Adrenal gland (tissue), 12 donors: ENCODE results near the gene DLG2. TPM values are rescaled to one million over a fixed set of nuclear protein-coding genes. Genes with fewer than 3 reads are reported as not detected.
A peak's percentile ranks its signal among the peaks of the same experiment; 100 is the strongest.

Experiments used
- DNase-seq, 7 donors: peaks; one replicate each; pipeline ENCODE4 v3.0.0-alpha.2; 2019 to 2020
- H3K27ac ChIP-seq, 5 donors: fragments of 200-600 bp; sonication (generic) in 4 of 5; 1 replicate in 3 of 5; 2 replicates in 2 of 5; pipeline versions ENCODE4 v1.5.1 to v1.8.0; 2016 to 2020; ENCODE audit warnings: mild to moderate bottlenecking in 1 of 5
- H3K27me3 ChIP-seq: fragments of 200-600 bp; 2 replicates; pipeline ENCODE4 v1.8.0; 2021
- H3K36me3 ChIP-seq, 2 donors: fragments of 200-600 bp; replicated peaks in 1 of 2; 1 replicate in 1 of 2; 2 replicates in 1 of 2; pipeline versions ENCODE4 v1.5.1 to v1.8.0; 2018 to 2022
- H3K4me1 ChIP-seq, 2 donors: fragments of 200-600 bp; replicated peaks in 1 of 2; 1 replicate in 1 of 2; 2 replicates in 1 of 2; pipeline versions ENCODE4 v1.5.1 to v1.8.0; 2018 to 2021
- H3K4me3 ChIP-seq, 4 donors: fragments of 200-600 bp; sonication (generic) in 3 of 4; one replicate each; pipeline ENCODE4 v1.5.1; 2016 to 2018
- H3K9me3 ChIP-seq, 3 donors: fragments of 200-600 bp; sonication (generic) in 1 of 3; replicated peaks in 1 of 3; 1 replicate in 2 of 3; 2 replicates in 1 of 3; pipeline versions ENCODE4 v1.5.1 to v1.8.0; 2016 to 2021
- POLR2A ChIP-seq, 2 donors: fragments of 450-650 bp; IDR thresholded peaks; one replicate each; pipeline ENCODE4 v1.6.1; 2017; ENCODE audit warnings: antibody characterized with exemption in 2 of 2, mild to moderate bottlenecking in 2 of 2, moderate library complexity in 1 of 2
- WGBS, 4 donors: extraction: QIAGEN DNeasy Blood & Tissue Kit in 2 of 4; methylation state at CpG; one replicate each; pipeline versions ENCODE4 v1.1.5 to v1.1.7; 2013 to 2017; 5-methylcytosine and 5-hydroxymethylcytosine counted together
- intact Hi-C, 2 donors: fragments of 100-400 bp; cut with DNase I; formaldehyde crosslinking; loops; one replicate each; pipeline versions ENCODE4 v1.14.1 to v1.15.0; 2022 to 2023
- polyA plus RNA-seq, 3 donors: library from polyadenylated mRNA; stranded (reverse); fragments of 200-250 nt in 2 of 3; fragments of 350-450 nt in 1 of 3; fragmentation: Illumina TruSeq in 1 of 3; extraction: RNeasy Lipid Tissue Mini Kit (QIAGEN cat#74804) in 1 of 3; gene quantifications; one replicate each; pipeline ENCODE4 v1.2.3, GENCODE V29; 2013 to 2014
- total RNA-seq, 9 donors: library from RNA; depleted of rRNA in 4 of 9; stranded (reverse); fragments of >200 nt in 4 of 9; fragments of 120-200 nt in 1 of 9; fragmentation: NEBNext Ultra II Directional in 1 of 9; extraction: Animal tissue kit (Norgen Biotek cat#: 25700) in 1 of 9; gene quantifications; one replicate each; pipeline versions ENCODE4 v1.1.0 to v1.2.4, GENCODE V29; 2013 to 2023
- TF ChIP-seq, protein P1 (sequence below), 6 experiments: fragments of 450-650 bp in 4 of 6; fragments of 200-600 bp in 2 of 6; sonication (generic) in 1 of 6; IDR thresholded peaks; 1 replicate in 5 of 6; 2 replicates in 1 of 6; pipeline versions ENCODE4 v1.5.1 to v1.8.0; 2016 to 2021; ENCODE audit warnings: antibody characterized with exemption in 6 of 6, mild to moderate bottlenecking in 2 of 6, moderate library complexity in 1 of 6
- donor health status: healthy with polysubstance abuse.
- donor health status: Bipolar disorder and iron deficiency.
- donor health status: DM: yes; HTN: yes; CAD: no.
- donor health status: DM: no; HTN: no; CAD: no.
- donor health status: DM: no; HTN: no; CAD: no.
- donor health status: DM: yes; HTN: yes; CAD: no.

The DLG2 gene
- total and polyA plus RNA-seq, 12 donors = 8.3 to 101 (median 37.5) TPM

DNA sequence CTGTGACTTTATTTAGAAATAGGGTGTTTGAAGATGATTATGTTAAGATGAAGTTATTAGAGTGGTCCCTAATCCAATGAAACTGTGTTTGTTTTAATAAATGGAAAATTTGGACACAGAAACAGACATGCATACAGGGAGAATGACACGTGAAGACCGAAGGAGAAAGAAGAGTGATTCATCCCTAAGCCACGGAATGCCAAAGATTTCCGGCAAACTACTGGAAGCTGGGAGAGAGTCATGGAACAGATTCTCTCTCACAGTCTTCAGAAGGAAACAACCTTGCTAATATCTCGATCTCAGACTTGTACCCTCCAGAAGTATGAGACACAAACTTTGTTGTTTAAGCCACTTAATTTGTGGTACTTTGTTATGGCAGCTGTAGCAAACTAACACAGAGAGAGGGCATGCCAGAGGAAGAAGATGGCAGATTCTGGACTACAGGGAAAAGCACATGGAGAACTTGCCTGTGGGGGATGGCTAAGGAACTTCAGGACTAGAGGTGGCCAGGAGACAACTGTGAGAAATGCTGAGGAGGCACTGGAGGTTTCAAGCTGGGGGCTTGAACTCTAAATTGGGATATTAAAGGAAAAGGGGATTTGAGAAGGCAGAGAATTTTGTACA, 1607.5 kb downstream of the DLG2 start:
- Histone ChIP-seq H3K9me3 (no peaks in the 10 kb centered on the region), H3K27me3 (no peaks in the 10 kb centered on the region), H3K4me1 (peaks cover 19 to 30% of the 10 kb centered on the region in 2 donors), H3K27ac (peak overlapping the region; percentile 42 to 87 (median 82)), H3K36me3 (no peaks in the 10 kb centered on the region), H3K4me3 (no peak overlapping the region)
- peak in 6 of 7 donors; percentile 32 to 68 (median 66) for DNase-seq
- WGBS, 4 donors = 41 to 59% (median 46%) methylated on average over 5 of the region's 5 CpGs
- TF ChIP-seq POLR2A (IDR thresholded peaks at IDR 0.05) = peak in 1 of 2 donors; percentile 44
- TF ChIP-seq, protein P1, sequence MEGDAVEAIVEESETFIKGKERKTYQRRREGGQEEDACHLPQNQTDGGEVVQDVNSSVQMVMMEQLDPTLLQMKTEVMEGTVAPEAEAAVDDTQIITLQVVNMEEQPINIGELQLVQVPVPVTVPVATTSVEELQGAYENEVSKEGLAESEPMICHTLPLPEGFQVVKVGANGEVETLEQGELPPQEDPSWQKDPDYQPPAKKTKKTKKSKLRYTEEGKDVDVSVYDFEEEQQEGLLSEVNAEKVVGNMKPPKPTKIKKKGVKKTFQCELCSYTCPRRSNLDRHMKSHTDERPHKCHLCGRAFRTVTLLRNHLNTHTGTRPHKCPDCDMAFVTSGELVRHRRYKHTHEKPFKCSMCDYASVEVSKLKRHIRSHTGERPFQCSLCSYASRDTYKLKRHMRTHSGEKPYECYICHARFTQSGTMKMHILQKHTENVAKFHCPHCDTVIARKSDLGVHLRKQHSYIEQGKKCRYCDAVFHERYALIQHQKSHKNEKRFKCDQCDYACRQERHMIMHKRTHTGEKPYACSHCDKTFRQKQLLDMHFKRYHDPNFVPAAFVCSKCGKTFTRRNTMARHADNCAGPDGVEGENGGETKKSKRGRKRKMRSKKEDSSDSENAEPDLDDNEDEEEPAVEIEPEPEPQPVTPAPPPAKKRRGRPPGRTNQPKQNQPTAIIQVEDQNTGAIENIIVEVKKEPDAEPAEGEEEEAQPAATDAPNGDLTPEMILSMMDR (IDR thresholded peaks at IDR 0.05) = no peak
- intact Hi-C loops = no loop called here

DNA sequence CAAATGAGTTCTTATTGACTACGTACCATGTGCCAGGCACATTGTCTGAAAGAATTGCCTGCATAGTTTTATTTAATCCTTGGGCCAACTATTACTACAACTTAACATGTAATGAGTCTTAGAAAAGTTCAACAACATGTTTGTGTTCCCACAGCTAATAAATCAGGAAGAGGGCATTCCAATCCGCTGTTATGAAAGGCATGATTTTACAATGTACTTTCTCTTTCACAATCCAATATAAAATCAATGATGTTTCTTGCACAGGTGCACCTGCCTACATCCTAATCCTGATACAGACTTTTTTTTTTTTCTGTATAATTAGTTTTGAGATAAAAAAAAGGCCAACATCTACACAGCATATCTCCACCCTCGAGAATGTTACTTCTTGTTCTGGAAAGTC, 1612.6 kb downstream of the DLG2 start:
- H3K4me1 ChIP-seq = peaks cover 11 to 22% of the 10 kb centered on the region in 2 donors
- TF ChIP-seq, protein P1 (IDR thresholded peaks at IDR 0.05) = no peak
- TF ChIP-seq POLR2A (IDR thresholded peaks at IDR 0.05) = no peak
- no peaks in the 10 kb centered on the region for H3K27me3 ChIP-seq
- intact Hi-C loops = no loop called here
- H3K36me3 ChIP-seq = no peaks in the 10 kb centered on the region
- WGBS, 4 donors = 87 to 96% (median 93%) methylated on average over 3 of the region's 3 CpGs
- no peaks in the 10 kb centered on the region for H3K9me3 ChIP-seq
- DNase-seq = no peak
- no peak overlapping the region for H3K27ac ChIP-seq
- H3K4me3 ChIP-seq = no peak overlapping the region

DNA sequence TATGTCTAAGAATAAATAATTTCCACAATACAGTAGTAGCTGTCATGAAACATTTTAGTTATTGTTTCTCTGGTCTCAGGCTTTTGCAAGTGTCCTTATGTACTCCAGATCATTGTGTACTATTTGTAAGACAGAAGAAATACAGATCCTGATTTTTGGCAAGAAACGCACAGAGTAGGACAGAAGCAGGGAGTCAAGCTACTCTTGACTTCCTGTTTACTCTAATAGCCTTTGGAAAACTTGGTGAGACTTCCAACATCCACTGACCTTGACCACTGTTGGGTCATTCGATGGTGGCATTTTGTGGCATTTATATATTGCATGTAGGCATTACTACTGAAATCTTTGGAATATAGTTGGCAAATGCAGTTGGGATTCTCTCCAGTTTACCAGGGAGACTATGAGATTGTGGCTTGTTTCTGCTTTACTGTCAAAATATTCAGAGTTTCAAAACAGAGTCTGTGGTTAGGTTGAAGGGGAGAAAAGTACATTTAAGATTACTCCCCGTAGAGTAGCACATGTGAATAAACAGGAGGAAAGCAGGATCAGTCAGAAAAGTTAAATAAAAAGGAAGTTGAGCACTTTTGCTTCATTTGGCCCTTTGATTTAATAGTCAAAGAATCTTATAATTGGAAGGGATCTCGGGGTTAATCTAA, 1614.8 kb downstream of the DLG2 start:
- Histone ChIP-seq H3K9me3 (no peaks in the 10 kb centered on the region), H3K27me3 (no peaks in the 10 kb centered on the region), H3K27ac (peak overlapping the region in 1 of 5 donors; percentile 28), H3K4me1 (peaks cover 5 to 15% of the 10 kb centered on the region in 2 donors), H3K4me3 (no peak overlapping the region), H3K36me3 (no peaks in the 10 kb centered on the region)
- DNase-seq = no peak
- 55 to 67% (median 65%) methylated on average over 4 of the region's 4 CpGs for WGBS, 4 donors
- intact Hi-C loops = no loop called here
- TF ChIP-seq POLR2A (IDR thresholded peaks at IDR 0.05) = no peak
- TF ChIP-seq, protein P1 (IDR thresholded peaks at IDR 0.05) = no peak

DNA sequence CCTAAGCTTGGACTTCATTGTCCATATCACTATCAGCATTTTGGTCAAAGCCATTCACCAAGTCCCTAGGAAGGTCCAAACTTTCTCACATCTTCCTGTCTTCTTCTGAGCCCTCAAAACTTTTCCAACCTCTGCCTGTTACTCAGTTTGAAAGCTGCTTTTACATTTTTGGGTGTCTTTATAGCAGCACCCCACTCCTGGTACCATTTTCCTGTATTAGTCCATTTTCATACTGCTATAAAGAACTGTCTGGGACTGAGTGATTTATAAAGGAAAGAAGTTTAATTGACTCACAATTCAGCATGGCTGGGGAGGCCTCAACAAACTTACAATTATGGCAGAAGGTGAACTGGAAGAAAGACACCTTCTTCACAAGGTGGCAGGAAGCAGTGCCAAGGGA, 1624.0 kb downstream of the DLG2 start:
- TF ChIP-seq, protein P1 (IDR thresholded peaks at IDR 0.05) = no peak
- no peak for TF ChIP-seq POLR2A (IDR thresholded peaks at IDR 0.05)
- Histone ChIP-seq H3K4me1 (no peaks in the 10 kb centered on the region), H3K9me3 (peaks cover 0 to 33% (median 13%) of the 10 kb centered on the region in 3 donors), H3K4me3 (no peak overlapping the region), H3K36me3 (no peaks in the 10 kb centered on the region), H3K27ac (no peak overlapping the region), H3K27me3 (no peaks in the 10 kb centered on the region)
- intact Hi-C loops = no loop called here
- DNase-seq = no peak
